ENCODE results near the gene FMO1.
"Not testable (repeated sequence)": the region's sequence is repeated elsewhere in the genome, so short reads cannot be mapped to it uniquely, and the experiment has no call there.

Gene FMO1

GRCh38 chr1:171220581-171221054, 27.7 kb upstream of the FMO1 start:
- H3K9me3 Mint-ChIP-seq: no peaks in the 10 kb centered on the region
- CTCF ChIA-PET: no interaction called here

DNA sequence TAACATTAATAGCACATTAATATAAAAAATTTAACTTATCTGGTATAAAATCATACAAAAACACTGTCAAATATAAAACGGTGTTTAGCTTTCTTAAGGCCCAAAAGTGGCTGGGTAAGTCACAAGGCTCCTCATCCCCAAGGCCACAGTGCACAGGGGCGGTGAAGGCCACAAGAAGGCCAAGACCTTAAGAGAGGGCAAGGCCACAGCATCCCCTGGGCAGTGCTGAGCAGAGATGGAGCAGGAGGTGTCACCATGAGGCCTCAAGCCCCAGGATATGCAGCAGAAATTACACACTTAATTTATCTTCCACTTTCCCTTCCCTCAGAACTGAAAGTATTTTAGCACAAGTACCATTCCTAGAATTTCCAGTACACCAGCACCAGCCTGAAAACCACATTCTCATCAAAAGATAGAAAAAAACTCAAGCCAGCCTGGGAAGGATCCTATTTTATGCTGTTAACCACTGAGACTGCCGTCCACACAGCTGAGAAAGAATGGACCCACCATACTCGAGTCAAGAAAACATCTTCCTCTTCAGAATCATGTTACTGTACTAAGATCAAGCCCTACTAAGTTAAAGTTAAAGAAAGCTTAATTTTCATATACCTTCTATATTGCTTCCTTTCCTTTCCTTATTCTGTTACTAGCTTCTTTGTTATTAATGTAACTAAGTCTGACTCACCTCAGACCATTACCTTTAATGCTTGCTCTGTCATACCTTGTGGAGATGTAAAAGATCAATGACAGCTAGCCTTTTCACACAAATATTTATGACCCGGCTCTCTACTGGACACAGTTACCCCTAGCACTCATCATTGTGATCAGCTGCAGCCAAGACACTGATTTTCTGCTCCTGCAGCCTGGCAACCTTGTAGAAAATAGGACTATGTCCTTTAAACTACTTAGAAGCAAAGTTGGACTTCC, 26.4 kb upstream of the FMO1 start:
- no peaks in the 10 kb centered on the region for H3K27me3 Mint-ChIP-seq
- no peaks in the 10 kb centered on the region for H3K36me3 Mint-ChIP-seq
- peaks cover 2% of the 10 kb centered on the region for H3K4me1 Mint-ChIP-seq
- CTCF ChIA-PET: interaction anchor here (1.7 kb wide), 1 partner anchor 91 kb away, joined by 6 read pairs; the partner anchor contains the start of gene FMO4
- no peak overlapping the region for H3K4me3 Mint-ChIP-seq
- H3K27ac Mint-ChIP-seq: no peak overlapping the region
- H3K9me3 Mint-ChIP-seq: no peaks in the 10 kb centered on the region
- no peak for DNase-seq

More at GRCh38 chr1:171220581-171221054, 27.7 kb upstream of the FMO1 start:
- Mint-ChIP-seq H3K27ac (no peak overlapping the region), H3K36me3 (no peaks in the 10 kb centered on the region), H3K4me1 (peaks cover 2% of the 10 kb centered on the region), H3K4me3 (no peak overlapping the region), H3K27me3 (no peaks in the 10 kb centered on the region)
- no peak for DNase-seq

- Mint-ChIP-seq H3K27ac (no peak overlapping the region), H3K4me3 (no peak overlapping the region), H3K9me3 (no peaks in the 10 kb centered on the region), H3K4me1 (peaks cover 2% of the 10 kb centered on the region), H3K36me3 (no peaks in the 10 kb centered on the region), H3K27me3 (no peaks in the 10 kb centered on the region)
- no peak for DNase-seq
- CTCF ChIA-PET: interaction anchor here (1.7 kb wide), 1 partner anchor 90 kb away, joined by 6 read pairs; the partner anchor contains the start of gene FMO4
These were observed 25.4 kb upstream of the FMO1 start for GRCh38 chr1:171222936-171223335.

- H3K36me3 Mint-ChIP-seq, DNase-seq, H3K27ac Mint-ChIP-seq, H3K27me3 Mint-ChIP-seq, H3K4me1 Mint-ChIP-seq, H3K4me3 Mint-ChIP-seq, CTCF ChIA-PET, H3K9me3 Mint-ChIP-seq: not testable (repeated sequence)
These were observed 24.0 kb upstream of the FMO1 start for GRCh38 chr1:171224257-171224656.

DNA sequence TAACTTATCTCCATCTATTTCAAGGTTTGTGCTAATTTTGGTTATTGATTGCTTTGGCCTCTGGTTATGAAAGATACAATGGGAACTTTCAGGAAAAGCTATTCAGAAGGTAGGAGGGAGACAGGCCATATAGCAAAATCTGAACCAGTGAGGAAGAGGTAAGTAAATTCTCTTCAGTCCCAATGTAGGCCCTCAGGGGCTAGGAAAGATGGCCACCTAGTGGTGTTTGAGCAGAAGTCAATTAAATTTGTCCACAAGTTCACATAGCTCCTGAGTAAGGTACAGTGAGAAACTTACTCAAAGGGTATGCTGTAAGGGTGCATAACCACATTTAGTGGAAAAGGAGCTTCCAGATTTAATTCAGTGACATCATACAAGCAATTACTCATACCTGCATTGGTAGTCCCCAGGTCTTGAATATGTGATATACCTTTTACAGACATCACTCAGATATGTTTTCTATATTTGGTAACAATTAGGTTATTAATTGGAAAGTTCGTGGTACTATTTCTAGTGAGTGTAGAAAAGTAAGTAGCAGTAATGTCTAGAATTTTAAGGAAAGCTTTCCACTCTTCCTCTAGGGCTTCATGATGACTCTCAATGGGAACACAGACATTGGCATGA, 21.4 kb upstream of the FMO1 start:
- H3K9me3 Mint-ChIP-seq: no peaks in the 10 kb centered on the region
- CTCF ChIA-PET: interaction anchor here (0.9 to 1.8 kb wide), 8 partner anchors 12 to 537 kb away, joined by 3 to 11 read pairs (median 4); partner anchors contain the start of gene FMO4
- no peak overlapping the region for H3K27ac Mint-ChIP-seq
- peaks cover 4% of the 10 kb centered on the region for H3K27me3 Mint-ChIP-seq
- H3K36me3 Mint-ChIP-seq: no peaks in the 10 kb centered on the region
- no peak overlapping the region for H3K4me3 Mint-ChIP-seq
- peaks cover under 1% of the 10 kb centered on the region for H3K4me1 Mint-ChIP-seq
- DNase-seq: no peak

GRCh38 chr1:171231326-171231725, 17.0 kb upstream of the FMO1 start:
- no peak overlapping the region for H3K4me3 Mint-ChIP-seq
- H3K36me3 Mint-ChIP-seq: no peaks in the 10 kb centered on the region
- H3K27ac Mint-ChIP-seq: no peak overlapping the region
- CTCF ChIA-PET: interaction anchor here (1.6 kb wide), 1 partner anchor 82 kb away, joined by 4 read pairs; the partner anchor contains the start of gene FMO4
- DNase-seq: no peak
- no peaks in the 10 kb centered on the region for H3K9me3 Mint-ChIP-seq
- no peaks in the 10 kb centered on the region for H3K4me1 Mint-ChIP-seq
- peaks cover 4% of the 10 kb centered on the region for H3K27me3 Mint-ChIP-seq

GRCh38 chr1:171233183-171233582, 15.1 kb upstream of the FMO1 start:
- no peaks in the 10 kb centered on the region for H3K4me1 Mint-ChIP-seq
- H3K27ac Mint-ChIP-seq: no peak overlapping the region
- CTCF ChIA-PET: interaction anchor here (0.6 to 1.6 kb wide), 2 partner anchors 12 to 19 kb away, joined by 3 to 4 read pairs; no protein-coding TSS in a partner anchor
- H3K9me3 Mint-ChIP-seq: no peaks in the 10 kb centered on the region
- H3K27me3 Mint-ChIP-seq: peaks cover 15% of the 10 kb centered on the region
- H3K4me3 Mint-ChIP-seq: no peak overlapping the region
- H3K36me3 Mint-ChIP-seq: no peaks in the 10 kb centered on the region
- no peak for DNase-seq

GRCh38 chr1:171236231-171236630, 12.1 kb upstream of the FMO1 start:
- H3K36me3 Mint-ChIP-seq, H3K4me3 Mint-ChIP-seq, CTCF ChIA-PET, H3K27ac Mint-ChIP-seq, DNase-seq, H3K4me1 Mint-ChIP-seq, H3K9me3 Mint-ChIP-seq: not testable (repeated sequence)
- H3K27me3 Mint-ChIP-seq: peaks cover 26% of the 10 kb centered on the region

DNA sequence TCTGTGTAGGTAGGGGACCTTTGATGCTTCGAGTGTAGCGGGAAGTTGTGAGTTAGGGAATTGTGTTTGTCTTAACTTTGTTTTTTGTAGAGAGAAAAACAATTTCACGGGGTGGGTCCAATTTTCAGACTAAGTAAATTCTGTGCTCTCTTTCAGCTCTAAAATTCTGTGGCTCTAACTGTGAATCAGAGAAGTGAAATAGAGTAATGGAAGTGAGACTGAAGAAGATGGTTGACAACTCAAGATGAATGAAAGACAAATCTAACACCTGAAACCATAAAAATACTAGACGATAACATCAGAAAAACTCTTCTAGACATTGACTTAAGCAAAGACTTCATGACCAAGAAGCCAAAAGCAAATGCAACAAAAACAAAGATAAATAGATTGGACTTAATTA, 4.4 kb upstream of the FMO1 start:
- no peak for DNase-seq
- Mint-ChIP-seq H3K4me1 (no peaks in the 10 kb centered on the region), H3K27me3 (peaks cover 23% of the 10 kb centered on the region), H3K36me3 (no peaks in the 10 kb centered on the region), H3K27ac (no peak overlapping the region), H3K4me3 (no peak overlapping the region), H3K9me3 (peaks cover 6% of the 10 kb centered on the region)
- CTCF ChIA-PET: interaction anchor here (8.0 kb wide), 1 partner anchor 69 kb away, joined by 74 read pairs; the partner anchor contains the start of gene FMO4

- no peak for DNase-seq
- Mint-ChIP-seq H3K4me1 (no peaks in the 10 kb centered on the region), H3K9me3 (no peaks in the 10 kb centered on the region), H3K27me3 (peaks cover 28% of the 10 kb centered on the region), H3K36me3 (no peaks in the 10 kb centered on the region), H3K4me3 (no peak overlapping the region), H3K27ac (no peak overlapping the region)
- CTCF ChIA-PET: interaction anchor here (0.8 to 8.0 kb wide), 10 partner anchors 9 to 388 kb away, joined by 3 to 74 read pairs (median 3); partner anchors contain the start of gene FMO4
These were observed 2.7 kb upstream of the FMO1 start for GRCh38 chr1:171245458-171246064.

DNA sequence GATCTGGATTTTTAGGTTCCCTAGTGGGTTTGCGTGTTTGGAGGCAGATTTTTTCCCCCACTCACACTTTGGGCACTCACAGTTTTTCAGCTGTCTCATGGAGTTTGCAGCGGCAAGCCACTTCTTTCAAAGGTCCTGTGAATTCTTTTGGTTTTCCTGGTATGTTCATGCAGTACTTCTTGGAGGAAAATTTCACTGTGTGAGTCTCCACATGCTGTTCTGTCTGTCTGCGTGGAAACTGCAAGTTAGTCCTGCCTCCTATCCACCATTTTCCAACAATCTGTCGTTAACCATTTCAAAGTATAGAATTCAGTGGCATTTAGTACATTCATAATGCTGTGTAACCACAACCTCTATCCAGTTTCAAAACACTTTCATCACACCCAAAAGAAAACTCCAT, 793 bp upstream of the FMO1 start:
- CTCF ChIA-PET: interaction anchor here (8.0 kb wide), 1 partner anchor 65 kb away, joined by 74 read pairs; the partner anchor contains the start of gene FMO4
- no peak for DNase-seq
- Mint-ChIP-seq H3K27me3 (peaks cover 38% of the 10 kb centered on the region), H3K4me3 (no peak overlapping the region), H3K36me3 (no peaks in the 10 kb centered on the region), H3K9me3 (no peaks in the 10 kb centered on the region), H3K4me1 (peaks cover 9% of the 10 kb centered on the region), H3K27ac (no peak overlapping the region)

- Mint-ChIP-seq H3K36me3 (no peaks in the 10 kb centered on the region), H3K27ac (no peak overlapping the region), H3K4me3 (no peak overlapping the region), H3K4me1 (peaks cover 15% of the 10 kb centered on the region), H3K9me3 (no peaks in the 10 kb centered on the region), H3K27me3 (peaks cover 47% of the 10 kb centered on the region)
- no peak for DNase-seq
- CTCF ChIA-PET: interaction anchor here (8.0 kb wide), 1 partner anchor 64 kb away, joined by 74 read pairs; the partner anchor contains the start of gene FMO4
These were observed 547 bp downstream of the FMO1 start for GRCh38 chr1:171248841-171249240.

DNA sequence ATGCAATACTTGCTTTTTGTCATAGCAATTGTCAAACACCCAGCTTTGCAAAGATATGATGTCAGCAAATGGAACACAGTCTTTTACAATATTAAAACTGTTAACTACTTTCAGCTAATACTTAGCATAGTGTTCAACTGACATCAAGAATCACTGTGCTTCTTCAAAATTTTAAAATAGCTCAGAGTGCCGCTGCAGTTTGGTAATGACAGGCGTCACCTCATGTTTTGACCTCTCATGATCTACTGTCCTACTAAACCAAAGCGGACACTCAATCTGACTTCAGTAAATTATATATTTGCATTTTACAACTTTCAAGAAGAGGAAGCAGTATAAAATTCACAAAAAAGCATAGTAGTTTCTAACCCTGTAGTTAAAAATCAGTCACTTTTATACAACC, 2.0 kb downstream of the FMO1 start:
- Mint-ChIP-seq H3K9me3 (no peaks in the 10 kb centered on the region), H3K4me3 (no peak overlapping the region), H3K36me3 (no peaks in the 10 kb centered on the region), H3K27ac (no peak overlapping the region), H3K4me1 (peaks cover 15% of the 10 kb centered on the region), H3K27me3 (peaks cover 48% of the 10 kb centered on the region)
- no peak for DNase-seq
- CTCF ChIA-PET: interaction anchor here (0.7 to 8.0 kb wide), 2 partner anchors 9 to 63 kb away, joined by 3 to 74 read pairs; partner anchors contain the start of gene FMO4
